ENCODE data around the gene BNC2.
"Not testable (repeated sequence)": the region's sequence is repeated elsewhere in the genome, so short reads cannot be mapped to it uniquely, and the experiment has no call there.

The BNC2 gene, protein sequence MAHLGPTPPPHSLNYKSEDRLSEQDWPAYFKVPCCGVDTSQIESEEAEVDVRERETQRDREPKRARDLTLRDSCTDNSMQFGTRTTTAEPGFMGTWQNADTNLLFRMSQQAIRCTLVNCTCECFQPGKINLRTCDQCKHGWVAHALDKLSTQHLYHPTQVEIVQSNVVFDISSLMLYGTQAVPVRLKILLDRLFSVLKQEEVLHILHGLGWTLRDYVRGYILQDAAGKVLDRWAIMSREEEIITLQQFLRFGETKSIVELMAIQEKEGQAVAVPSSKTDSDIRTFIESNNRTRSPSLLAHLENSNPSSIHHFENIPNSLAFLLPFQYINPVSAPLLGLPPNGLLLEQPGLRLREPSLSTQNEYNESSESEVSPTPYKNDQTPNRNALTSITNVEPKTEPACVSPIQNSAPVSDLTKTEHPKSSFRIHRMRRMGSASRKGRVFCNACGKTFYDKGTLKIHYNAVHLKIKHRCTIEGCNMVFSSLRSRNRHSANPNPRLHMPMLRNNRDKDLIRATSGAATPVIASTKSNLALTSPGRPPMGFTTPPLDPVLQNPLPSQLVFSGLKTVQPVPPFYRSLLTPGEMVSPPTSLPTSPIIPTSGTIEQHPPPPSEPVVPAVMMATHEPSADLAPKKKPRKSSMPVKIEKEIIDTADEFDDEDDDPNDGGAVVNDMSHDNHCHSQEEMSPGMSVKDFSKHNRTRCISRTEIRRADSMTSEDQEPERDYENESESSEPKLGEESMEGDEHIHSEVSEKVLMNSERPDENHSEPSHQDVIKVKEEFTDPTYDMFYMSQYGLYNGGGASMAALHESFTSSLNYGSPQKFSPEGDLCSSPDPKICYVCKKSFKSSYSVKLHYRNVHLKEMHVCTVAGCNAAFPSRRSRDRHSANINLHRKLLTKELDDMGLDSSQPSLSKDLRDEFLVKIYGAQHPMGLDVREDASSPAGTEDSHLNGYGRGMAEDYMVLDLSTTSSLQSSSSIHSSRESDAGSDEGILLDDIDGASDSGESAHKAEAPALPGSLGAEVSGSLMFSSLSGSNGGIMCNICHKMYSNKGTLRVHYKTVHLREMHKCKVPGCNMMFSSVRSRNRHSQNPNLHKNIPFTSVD

GRCh38 chr9:16870596-16871335 lies at the start of gene BNC2:
TSS of gene BNC2 (minus strand) at chr9:16870670. CDS start at chr9:16870648, 22 bp downstream.
- DNase-seq (ENCODE audit: low read depth) = no peak
- H3K4me3 ChIP-seq (ENCODE audit: low read depth, low read length) = peak within 1 kb of the TSS; percentile 8; the same call in 1 of the 2 replicates
- no peak for TF ChIP-seq CTCF (IDR thresholded peaks at IDR 0.05; ENCODE audit: insufficient read depth, low read depth, low read length, missing control alignments)

DNA sequence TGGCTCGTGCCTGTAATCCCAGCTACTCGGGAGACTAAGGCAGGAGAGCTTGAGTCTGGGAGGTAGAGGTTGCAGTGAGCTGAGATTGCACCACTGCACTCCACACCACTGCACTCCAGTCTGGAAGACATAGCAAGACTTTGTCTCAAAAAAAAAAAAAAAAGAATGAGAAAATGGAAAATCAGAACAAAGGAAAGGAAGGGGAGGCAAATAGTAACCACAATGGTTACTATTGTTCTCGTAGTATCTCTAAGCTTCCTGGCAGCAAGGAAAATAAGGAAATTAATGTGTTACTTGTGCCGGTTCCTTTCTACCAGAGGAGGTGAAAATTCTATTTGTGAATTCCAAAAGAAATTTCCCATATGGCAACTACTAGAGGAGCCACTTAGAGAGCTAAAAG lies 48.5 kb upstream of the BNC2 start:
- H3K4me3 ChIP-seq (ENCODE audit: low read depth, low read length) = no peak overlapping the region
- no peak for TF ChIP-seq CTCF (IDR thresholded peaks at IDR 0.05; ENCODE audit: insufficient read depth, low read depth, low read length, missing control alignments)
- no peak for DNase-seq (ENCODE audit: low read depth)

GRCh38 chr9:16915126-16915831 lies 44.8 kb upstream of the BNC2 start:
- no peak overlapping the region for H3K4me3 ChIP-seq (ENCODE audit: low read depth, low read length)
- no peak for DNase-seq (ENCODE audit: low read depth)
- no peak for TF ChIP-seq CTCF (IDR thresholded peaks at IDR 0.05; ENCODE audit: insufficient read depth, low read depth, low read length, missing control alignments)

DNA sequence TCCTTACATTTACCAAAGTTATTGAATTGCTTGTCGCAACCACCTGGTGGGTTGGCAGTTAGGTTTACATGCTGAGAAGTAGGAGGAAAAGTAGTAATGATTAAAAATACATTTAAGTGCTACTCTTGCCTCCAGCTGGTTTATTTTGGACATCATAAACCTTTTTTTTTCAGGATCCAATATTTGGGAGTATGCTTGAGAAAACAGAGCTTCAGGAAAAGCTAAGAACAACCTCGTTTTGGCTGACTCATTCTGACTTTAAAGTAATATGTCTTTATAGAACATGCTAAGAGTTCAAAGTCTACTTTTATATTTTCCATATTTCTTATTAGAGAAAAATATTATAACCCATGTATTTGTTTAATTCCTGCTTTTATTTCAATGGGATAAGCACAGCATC lies 41.7 kb upstream of the BNC2 start:
- TF ChIP-seq CTCF (IDR thresholded peaks at IDR 0.05; ENCODE audit: insufficient read depth, low read depth, low read length, missing control alignments) = no peak
- no peak overlapping the region for H3K4me3 ChIP-seq (ENCODE audit: low read depth, low read length)
- no peak for DNase-seq (ENCODE audit: low read depth)

GRCh38 chr9:16908206-16908605 lies 37.7 kb upstream of the BNC2 start:
- H3K4me3 ChIP-seq (ENCODE audit: low read depth, low read length); DNase-seq (ENCODE audit: low read depth): not testable (repeated sequence)

DNA sequence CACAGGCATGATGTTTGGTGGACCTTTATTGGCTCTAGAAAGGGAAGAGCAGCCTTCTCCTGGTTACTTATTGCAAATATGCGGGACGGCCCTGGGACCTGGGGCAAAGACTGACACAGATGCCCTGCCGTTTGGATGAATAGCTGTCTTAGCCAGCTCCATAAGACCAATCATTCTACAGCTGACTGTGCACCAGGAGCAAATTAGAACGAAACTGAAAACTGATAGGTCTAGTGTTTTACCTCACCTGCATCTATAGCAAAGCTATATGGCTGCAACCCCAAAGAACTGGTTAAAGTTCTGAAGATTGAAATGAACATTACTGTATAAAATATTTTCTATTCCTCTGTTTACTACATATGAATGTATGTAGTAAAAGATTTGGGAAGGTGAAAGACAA lies 34.2 kb upstream of the BNC2 start:
- DNase-seq (ENCODE audit: low read depth) = no peak

More for the DNA sequence above, 34.2 kb upstream of the BNC2 start:
- no peak for TF ChIP-seq CTCF (IDR thresholded peaks at IDR 0.05; ENCODE audit: insufficient read depth, low read depth, low read length, missing control alignments)
- H3K4me3 ChIP-seq (ENCODE audit: low read depth, low read length) = no peak overlapping the region

Measured in GM12865 (cell line).